IPS-18a (cell line): Measurements from ENCODE around the gene UCP2.
"Not testable (repeated sequence)": the region's sequence is repeated elsewhere in the genome, so short reads cannot be mapped to it uniquely, and the experiment has no call there.

ENCODE experiments used
- H3K27ac ChIP-seq: one replicate; pipeline ENCODE4 v1.5.1; 2013; ENCODE audit warnings: low read length
- H3K27me3 ChIP-seq: one replicate; pipeline ENCODE4 v1.6.1; 2013; ENCODE audit warnings: mild to moderate bottlenecking, low read length; ENCODE audit not compliant: control insufficient read depth, insufficient read depth
- H3K36me3 ChIP-seq: one replicate; pipeline ENCODE4 v1.6.1; 2013; ENCODE audit warnings: low read depth, low read length; ENCODE audit not compliant: control insufficient read depth
- H3K4me1 ChIP-seq: one replicate; pipeline ENCODE4 v1.6.1; 2013; ENCODE audit warnings: low read depth, low read length; ENCODE audit not compliant: control insufficient read depth
- H3K4me3 ChIP-seq: one replicate; pipeline ENCODE4 v1.5.1; 2013; ENCODE audit warnings: low read length
- H3K9ac ChIP-seq: one replicate; pipeline ENCODE4 v1.6.1; 2013; ENCODE audit warnings: mild to moderate bottlenecking, low read length, moderate library complexity
- H3K9me3 ChIP-seq: one replicate; pipeline ENCODE4 v1.6.1; 2013; ENCODE audit warnings: low read depth, low read length; ENCODE audit not compliant: control insufficient read depth

The UCP2 gene

GRCh38 chr11:73999581-74000306 is 17.1 kb upstream of the UCP2 start:
- Histone ChIP-seq H3K27me3 (no peaks in the 10 kb centered on the region), H3K4me3 (no peak overlapping the region), H3K9ac (no peak overlapping the region), H3K27ac (no peak overlapping the region), H3K4me1 (no peaks in the 10 kb centered on the region), H3K36me3 (no peaks in the 10 kb centered on the region), H3K9me3 (no peaks in the 10 kb centered on the region)

- H3K9ac ChIP-seq = no peak overlapping the region
- no peaks in the 10 kb centered on the region for H3K36me3 ChIP-seq
- no peaks in the 10 kb centered on the region for H3K9me3 ChIP-seq
- no peak overlapping the region for H3K27ac ChIP-seq
- H3K4me3 ChIP-seq = no peak overlapping the region
- no peaks in the 10 kb centered on the region for H3K4me1 ChIP-seq
- H3K27me3 ChIP-seq = no peaks in the 10 kb centered on the region
Measured at GRCh38 chr11:73998846-73999575, 16.4 kb upstream of the UCP2 start.

- no peak overlapping the region for H3K27ac ChIP-seq
- H3K27me3 ChIP-seq = no peaks in the 10 kb centered on the region
- H3K36me3 ChIP-seq = no peaks in the 10 kb centered on the region
- H3K4me1 ChIP-seq = no peaks in the 10 kb centered on the region
- no peak overlapping the region for H3K4me3 ChIP-seq
- no peak overlapping the region for H3K9ac ChIP-seq
- no peaks in the 10 kb centered on the region for H3K9me3 ChIP-seq
Measured at GRCh38 chr11:73997120-73997770, 14.6 kb upstream of the UCP2 start.

GRCh38 chr11:73996161-73996747 is 13.6 kb upstream of the UCP2 start:
- Histone ChIP-seq H3K27ac (no peak overlapping the region), H3K4me1 (no peaks in the 10 kb centered on the region), H3K27me3 (no peaks in the 10 kb centered on the region), H3K9ac (no peak overlapping the region), H3K9me3 (no peaks in the 10 kb centered on the region), H3K4me3 (no peak overlapping the region), H3K36me3 (no peaks in the 10 kb centered on the region)

- Histone ChIP-seq H3K9ac (no peak overlapping the region), H3K36me3 (no peaks in the 10 kb centered on the region), H3K9me3 (no peaks in the 10 kb centered on the region), H3K27ac (no peak overlapping the region), H3K4me3 (no peak overlapping the region), H3K27me3 (no peaks in the 10 kb centered on the region), H3K4me1 (no peaks in the 10 kb centered on the region)
Measured at GRCh38 chr11:73995731-73996130, 13.1 kb upstream of the UCP2 start.

GRCh38 chr11:73995247-73995646 is 12.6 kb upstream of the UCP2 start:
- no peak overlapping the region for H3K9ac ChIP-seq
- no peak overlapping the region for H3K4me3 ChIP-seq
- H3K27ac ChIP-seq = no peak overlapping the region
- H3K4me1 ChIP-seq = no peaks in the 10 kb centered on the region
- H3K9me3 ChIP-seq = no peaks in the 10 kb centered on the region
- H3K27me3 ChIP-seq = no peaks in the 10 kb centered on the region
- H3K36me3 ChIP-seq = no peaks in the 10 kb centered on the region

- Histone ChIP-seq H3K9ac (no peak overlapping the region), H3K27ac (no peak overlapping the region), H3K4me1 (no peaks in the 10 kb centered on the region), H3K4me3 (no peak overlapping the region), H3K9me3 (no peaks in the 10 kb centered on the region), H3K36me3 (no peaks in the 10 kb centered on the region), H3K27me3 (no peaks in the 10 kb centered on the region)
Measured at GRCh38 chr11:73991471-73992006, 8.9 kb upstream of the UCP2 start.

GRCh38 chr11:73990730-73991129 is 8.1 kb upstream of the UCP2 start:
- Histone ChIP-seq H3K9ac (no peak overlapping the region), H3K4me3 (no peak overlapping the region), H3K27me3 (no peaks in the 10 kb centered on the region), H3K36me3 (no peaks in the 10 kb centered on the region), H3K4me1 (no peaks in the 10 kb centered on the region), H3K27ac (no peak overlapping the region), H3K9me3 (no peaks in the 10 kb centered on the region)

GRCh38 chr11:73989156-73989555 is 6.5 kb upstream of the UCP2 start:
- no peaks in the 10 kb centered on the region for H3K9me3 ChIP-seq
- no peak overlapping the region for H3K4me3 ChIP-seq
- no peak overlapping the region for H3K9ac ChIP-seq
- H3K27me3 ChIP-seq = no peaks in the 10 kb centered on the region
- no peaks in the 10 kb centered on the region for H3K36me3 ChIP-seq
- H3K27ac ChIP-seq = no peak overlapping the region
- H3K4me1 ChIP-seq = no peaks in the 10 kb centered on the region

- Histone ChIP-seq H3K27me3 (no peaks in the 10 kb centered on the region), H3K27ac (no peak overlapping the region), H3K36me3 (no peaks in the 10 kb centered on the region), H3K4me3 (no peak overlapping the region), H3K9ac (no peak overlapping the region), H3K9me3 (no peaks in the 10 kb centered on the region), H3K4me1 (peaks cover 5% of the 10 kb centered on the region)
Measured at GRCh38 chr11:73988227-73988626, 5.6 kb upstream of the UCP2 start.

- peaks cover 16% of the 10 kb centered on the region for H3K4me1 ChIP-seq
- not testable (repeated sequence) for H3K27ac ChIP-seq, H3K4me3 ChIP-seq, H3K9me3 ChIP-seq, H3K36me3 ChIP-seq, H3K27me3 ChIP-seq, H3K9ac ChIP-seq
Measured at GRCh38 chr11:73985661-73986060, 3.0 kb upstream of the UCP2 start.
